ENCODE data around the gene ZGRF1. TPM values are rescaled to one million over a fixed set of nuclear protein-coding genes. Genes with fewer than 3 reads are reported as not detected.
"Not testable (repeated sequence)": the region's sequence is repeated elsewhere in the genome, so short reads cannot be mapped to it uniquely, and the experiment has no call there.

ZGRF1 gene
- total RNA-seq, 2 donors from 2014 or later, result 5.1 to 6.5 TPM

GRCh38 chr4:112559053-112559452 lies 77.7 kb downstream of the ZGRF1 start:
- Mint-ChIP-seq H3K27me3 (no peaks in the 10 kb centered on the region), H3K4me3 (no peak overlapping the region), H3K27ac (no peak overlapping the region), H3K36me3 (ENCODE audit: low read depth) (peaks cover 8% of the 10 kb centered on the region), H3K4me1 (peaks cover 2% of the 10 kb centered on the region)
- DNase-seq, result no peak
- H3K9me3 ChIP-seq (ENCODE audit: control insufficient read depth, low read length, poor library complexity, severe bottlenecking), result no peaks in the 10 kb centered on the region
- ATAC-seq, result no peak

- Mint-ChIP-seq H3K36me3 (ENCODE audit: low read depth) (peaks cover 8% of the 10 kb centered on the region), H3K27ac (no peak overlapping the region), H3K27me3 (no peaks in the 10 kb centered on the region), H3K4me1 (peaks cover 2% of the 10 kb centered on the region), H3K4me3 (no peak overlapping the region)
- no peaks in the 10 kb centered on the region for H3K9me3 ChIP-seq (ENCODE audit: control insufficient read depth, low read length, poor library complexity, severe bottlenecking)
- DNase-seq (no peak), ATAC-seq (no peak)
Observed at GRCh38 chr4:112557676-112558411, 78.9 kb downstream of the ZGRF1 start.

- ATAC-seq; H3K9me3 ChIP-seq (ENCODE audit: control insufficient read depth, low read length, poor library complexity, severe bottlenecking); H3K36me3 Mint-ChIP-seq (ENCODE audit: low read depth); H3K27me3 Mint-ChIP-seq; H3K4me1 Mint-ChIP-seq; H3K27ac Mint-ChIP-seq; DNase-seq; H3K4me3 Mint-ChIP-seq: not testable (repeated sequence)
Observed at GRCh38 chr4:112554271-112554670, 82.4 kb downstream of the ZGRF1 start.

- H3K9me3 ChIP-seq (ENCODE audit: control insufficient read depth, low read length, poor library complexity, severe bottlenecking), result no peaks in the 10 kb centered on the region
- ATAC-seq (no peak), DNase-seq (no peak)
- no peaks in the 10 kb centered on the region for H3K4me1 Mint-ChIP-seq
- H3K36me3 Mint-ChIP-seq (ENCODE audit: low read depth), result no peaks in the 10 kb centered on the region
- H3K27ac Mint-ChIP-seq, result no peak overlapping the region
- no peaks in the 10 kb centered on the region for H3K27me3 Mint-ChIP-seq
- no peak overlapping the region for H3K4me3 Mint-ChIP-seq
Observed at GRCh38 chr4:112552668-112553067, 84.0 kb downstream of the ZGRF1 start.

- H3K27me3 Mint-ChIP-seq, result no peaks in the 10 kb centered on the region
- H3K4me1 Mint-ChIP-seq, result no peaks in the 10 kb centered on the region
- H3K27ac Mint-ChIP-seq, result no peak overlapping the region
- H3K36me3 Mint-ChIP-seq (ENCODE audit: low read depth), result no peaks in the 10 kb centered on the region
- H3K4me3 Mint-ChIP-seq, result no peak overlapping the region
- no peaks in the 10 kb centered on the region for H3K9me3 ChIP-seq (ENCODE audit: control insufficient read depth, low read length, poor library complexity, severe bottlenecking)
- DNase-seq (no peak), ATAC-seq (no peak)
Observed at GRCh38 chr4:112550728-112551127, 86.0 kb downstream of the ZGRF1 start.

GRCh38 chr4:112546476-112546875 lies 90.2 kb downstream of the ZGRF1 start:
- H3K4me1 Mint-ChIP-seq, result no peaks in the 10 kb centered on the region
- no peaks in the 10 kb centered on the region for H3K9me3 ChIP-seq (ENCODE audit: control insufficient read depth, low read length, poor library complexity, severe bottlenecking)
- ATAC-seq, result no peak
- H3K4me3 Mint-ChIP-seq, result no peak overlapping the region
- H3K36me3 Mint-ChIP-seq (ENCODE audit: low read depth), result no peaks in the 10 kb centered on the region
- no peak for DNase-seq
- no peaks in the 10 kb centered on the region for H3K27me3 Mint-ChIP-seq
- H3K27ac Mint-ChIP-seq, result no peak overlapping the region

- H3K9me3 ChIP-seq (ENCODE audit: control insufficient read depth, low read length, poor library complexity, severe bottlenecking), result no peaks in the 10 kb centered on the region
- H3K27ac Mint-ChIP-seq, result no peak overlapping the region
- DNase-seq, result no peak
- no peaks in the 10 kb centered on the region for H3K27me3 Mint-ChIP-seq
- ATAC-seq, result no peak
- H3K4me3 Mint-ChIP-seq, result no peak overlapping the region
- H3K36me3 Mint-ChIP-seq (ENCODE audit: low read depth), result no peaks in the 10 kb centered on the region
- H3K4me1 Mint-ChIP-seq, result no peaks in the 10 kb centered on the region
Observed at GRCh38 chr4:112545346-112545745, 91.4 kb downstream of the ZGRF1 start.

GRCh38 chr4:112540695-112541094 lies 96.0 kb downstream of the ZGRF1 start:
- ATAC-seq (no peak), DNase-seq (no peak)
- H3K27me3 Mint-ChIP-seq, result no peaks in the 10 kb centered on the region
- no peaks in the 10 kb centered on the region for H3K9me3 ChIP-seq (ENCODE audit: control insufficient read depth, low read length, poor library complexity, severe bottlenecking)
- H3K27ac Mint-ChIP-seq, result no peak overlapping the region
- no peaks in the 10 kb centered on the region for H3K36me3 Mint-ChIP-seq (ENCODE audit: low read depth)
- no peak overlapping the region for H3K4me3 Mint-ChIP-seq
- H3K4me1 Mint-ChIP-seq, result no peaks in the 10 kb centered on the region

- Mint-ChIP-seq H3K27me3 (peaks cover 11% of the 10 kb centered on the region), H3K27ac (no peak overlapping the region), H3K4me3 (no peak overlapping the region), H3K36me3 (ENCODE audit: low read depth) (peaks cover 4% of the 10 kb centered on the region), H3K4me1 (no peaks in the 10 kb centered on the region)
- DNase-seq (no peak), ATAC-seq (no peak)
- no peaks in the 10 kb centered on the region for H3K9me3 ChIP-seq (ENCODE audit: control insufficient read depth, low read length, poor library complexity, severe bottlenecking)
Observed at GRCh38 chr4:112536123-112536522, 100.6 kb downstream of the ZGRF1 start.

GRCh38 chr4:112532267-112532666 lies 104.4 kb downstream of the ZGRF1 start:
- no peak overlapping the region for H3K27ac Mint-ChIP-seq
- H3K36me3 Mint-ChIP-seq (ENCODE audit: low read depth), result peaks cover 5% of the 10 kb centered on the region
- H3K4me1 Mint-ChIP-seq, result no peaks in the 10 kb centered on the region
- peaks cover 31% of the 10 kb centered on the region for H3K27me3 Mint-ChIP-seq
- DNase-seq, result no peak
- ATAC-seq, result no peak
- no peak overlapping the region for H3K4me3 Mint-ChIP-seq
- no peaks in the 10 kb centered on the region for H3K9me3 ChIP-seq (ENCODE audit: control insufficient read depth, low read length, poor library complexity, severe bottlenecking)

- Mint-ChIP-seq H3K4me3 (no peak overlapping the region), H3K4me1 (no peaks in the 10 kb centered on the region), H3K36me3 (ENCODE audit: low read depth) (peaks cover 5% of the 10 kb centered on the region), H3K27me3 (peaks cover 31% of the 10 kb centered on the region), H3K27ac (no peak overlapping the region)
- DNase-seq (no peak), ATAC-seq (no peak)
- H3K9me3 ChIP-seq (ENCODE audit: control insufficient read depth, low read length, poor library complexity, severe bottlenecking), result no peaks in the 10 kb centered on the region
Observed at GRCh38 chr4:112531146-112531545, 105.6 kb downstream of the ZGRF1 start.

GRCh38 chr4:112526061-112526460 lies 110.6 kb downstream of the ZGRF1 start:
- ATAC-seq (no peak), DNase-seq (no peak)
- no peak overlapping the region for H3K4me3 Mint-ChIP-seq
- peaks cover 44% of the 10 kb centered on the region for H3K27me3 Mint-ChIP-seq
- H3K36me3 Mint-ChIP-seq (ENCODE audit: low read depth), result peaks cover 3% of the 10 kb centered on the region
- no peak overlapping the region for H3K27ac Mint-ChIP-seq
- peaks cover 10% of the 10 kb centered on the region for H3K4me1 Mint-ChIP-seq
- H3K9me3 ChIP-seq (ENCODE audit: control insufficient read depth, low read length, poor library complexity, severe bottlenecking), result peaks cover 7% of the 10 kb centered on the region

GRCh38 chr4:112523764-112524505 lies 112.8 kb downstream of the ZGRF1 start:
- Mint-ChIP-seq H3K27ac (no peak overlapping the region), H3K4me3 (peak overlapping the region; percentile 91), H3K36me3 (ENCODE audit: low read depth) (peaks cover 5% of the 10 kb centered on the region), H3K4me1 (peaks cover 16% of the 10 kb centered on the region), H3K27me3 (peaks cover 47% of the 10 kb centered on the region)
- H3K9me3 ChIP-seq (ENCODE audit: control insufficient read depth, low read length, poor library complexity, severe bottlenecking), result peaks cover 19% of the 10 kb centered on the region
- ATAC-seq (peak; percentile 89), DNase-seq (peak; percentile 61 to 72 (median 68))
